Testis (tissue), 2 donors: Measurements from ENCODE around the gene FAM184A.

Experiments used
- CTCF ChIP-seq, 3 experiments: fragments of 450-650 bp in 2 of 3; fragments of 200-600 bp in 1 of 3; sonication (generic) in 1 of 3; IDR thresholded peaks; one replicate each; pipeline ENCODE4 v1.5.1; 2016 to 2019; ENCODE audit warnings: antibody characterized with exemption in 3 of 3, mild to moderate bottlenecking in 2 of 3, moderate library complexity in 1 of 3
- POLR2A ChIP-seq: fragments of 450-650 bp; IDR thresholded peaks from one replicate; pipeline ENCODE4 v1.6.1; 2017; ENCODE audit warnings: antibody characterized with exemption, mild to moderate bottlenecking, moderate library complexity

GRCh38 chr6:118945217-118945616, 133.2 kb downstream of the FAM184A start:
- TF ChIP-seq POLR2A (no peak), CTCF (IDR thresholded peaks at IDR 0.05) (no peak)
